Liver (tissue), 9 donors: ENCODE data around the gene OR5A2. TPM values are rescaled to one million over a fixed set of nuclear protein-coding genes. Genes with fewer than 3 reads are reported as not detected.
"Not testable (repeated sequence)": the region's sequence is repeated elsewhere in the genome, so short reads cannot be mapped to it uniquely, and the experiment has no call there.

ENCODE experiments used
- DNase-seq: peaks from one replicate; pipeline ENCODE4 v3.0.0-alpha.2; 2017; ENCODE audit warnings: low spot score
- H3K27ac ChIP-seq, 2 donors: one replicate each; pipeline ENCODE4 v1.7.0; 2013; ENCODE audit warnings: inconsistent platforms in 2 of 2, low read length in 2 of 2, control low read depth in 1 of 2, low read depth in 1 of 2, mild to moderate bottlenecking in 1 of 2
- H3K27me3 ChIP-seq, 4 donors: one replicate each; pipeline versions ENCODE4 v1.6.1 to v1.7.0; 2013; ENCODE audit warnings: low read length in 3 of 4, inconsistent platforms in 1 of 4, mild to moderate bottlenecking in 1 of 4, moderate library complexity in 1 of 4; ENCODE audit not compliant: control insufficient read depth in 4 of 4, insufficient read depth in 4 of 4
- H3K36me3 ChIP-seq, 4 donors: one replicate each; pipeline versions ENCODE4 v1.6.1 to v1.7.0; 2013; ENCODE audit warnings: low read length in 3 of 4, mild to moderate bottlenecking in 3 of 4, low read depth in 1 of 4, moderate library complexity in 1 of 4; ENCODE audit not compliant: control insufficient read depth in 4 of 4, insufficient read depth in 3 of 4
- H3K4me1 ChIP-seq, 4 donors: one replicate each; pipeline versions ENCODE4 v1.6.1 to v1.7.0; 2013; ENCODE audit warnings: low read length in 3 of 4, mild to moderate bottlenecking in 3 of 4, moderate library complexity in 1 of 4; ENCODE audit not compliant: control insufficient read depth in 4 of 4, insufficient read depth in 4 of 4
- H3K4me3 ChIP-seq, 3 donors: one replicate each; pipeline versions ENCODE4 v1.6.1 to v1.7.0; 2013; ENCODE audit warnings: low read length in 3 of 3, control low read depth in 1 of 3, low read depth in 1 of 3, mild to moderate bottlenecking in 1 of 3
- H3K9ac ChIP-seq, 2 donors: one replicate each; pipeline ENCODE4 v1.7.0; 2013; ENCODE audit warnings: low read length in 2 of 2, mild to moderate bottlenecking in 2 of 2, moderate library complexity in 2 of 2, control low read depth in 1 of 2, low read depth in 1 of 2
- H3K9me3 ChIP-seq, 4 donors: one replicate each; pipeline versions ENCODE4 v1.6.1 to v1.7.0; 2013; ENCODE audit warnings: low read length in 3 of 4; ENCODE audit not compliant: control insufficient read depth in 4 of 4
- ATF3 ChIP-seq: IDR thresholded peaks from 2 replicates; pipeline ENCODE4 v1.6.1; 2016; ENCODE audit warnings: antibody characterized with exemption
- EGR1 ChIP-seq, 2 donors: IDR thresholded peaks; 2 replicates each; pipeline ENCODE4 v1.6.1; 2016 to 2018; ENCODE audit warnings: antibody characterized with exemption in 2 of 2, low read depth in 2 of 2
- FOXA1 ChIP-seq: IDR thresholded peaks from 2 replicates; pipeline ENCODE4 v1.6.1; 2016; ENCODE audit warnings: antibody characterized with exemption
- FOXA2 ChIP-seq: IDR thresholded peaks from 2 replicates; pipeline ENCODE4 v1.6.1; 2016; ENCODE audit warnings: antibody characterized with exemption
- GABPA ChIP-seq, 2 donors: IDR thresholded peaks in 1 of 2; conservative IDR thresholded peaks in 1 of 2; 2 replicates each; pipeline ENCODE4 v1.6.1; 2016; ENCODE audit warnings: antibody characterized with exemption in 2 of 2, mild to moderate bottlenecking in 1 of 2, moderate library complexity in 1 of 2
- HNF4A ChIP-seq, 2 donors: conservative IDR thresholded peaks; 2 replicates each; pipeline ENCODE4 v1.6.1; 2016; ENCODE audit warnings: antibody characterized with exemption in 2 of 2, mild to moderate bottlenecking in 2 of 2
- HNF4G ChIP-seq: IDR thresholded peaks from 2 replicates; pipeline ENCODE4 v1.6.1; 2016; ENCODE audit warnings: antibody characterized with exemption
- NR2F2 ChIP-seq: IDR thresholded peaks from 2 replicates; pipeline ENCODE4 v1.6.1; 2016; ENCODE audit warnings: antibody characterized with exemption
- RAD21 ChIP-seq, 2 donors: IDR thresholded peaks; 2 replicates each; pipeline ENCODE4 v1.6.1; 2016; ENCODE audit warnings: antibody characterized with exemption in 2 of 2, mild to moderate bottlenecking in 2 of 2
- RXRA ChIP-seq, 2 donors: IDR thresholded peaks; 2 replicates each; pipeline ENCODE4 v1.6.1; 2017 to 2018; ENCODE audit warnings: antibody characterized with exemption in 2 of 2, mild to moderate bottlenecking in 1 of 2
- SP1 ChIP-seq: IDR thresholded peaks from 2 replicates; pipeline ENCODE4 v1.6.1; 2018; ENCODE audit warnings: antibody characterized with exemption, mild to moderate bottlenecking
- TAF1 ChIP-seq: conservative IDR thresholded peaks from 2 replicates; pipeline ENCODE4 v1.6.1; 2016; ENCODE audit warnings: antibody characterized with exemption, mild to moderate bottlenecking
- YY1 ChIP-seq: IDR thresholded peaks from 2 replicates; pipeline ENCODE4 v1.6.1; 2016; ENCODE audit warnings: antibody characterized with exemption, mild to moderate bottlenecking
- ZBTB33 ChIP-seq: IDR thresholded peaks from 2 replicates; pipeline ENCODE4 v1.6.1; 2016; ENCODE audit warnings: antibody characterized with exemption
- WGBS: extraction: QIAGEN DNeasy Blood & Tissue Kit; methylation state at CpG from one replicate; pipeline ENCODE4 v1.1.7; 2013; 5-methylcytosine and 5-hydroxymethylcytosine counted together
- polyA plus RNA-seq, 2 donors: library from polyadenylated mRNA; stranded (reverse) in 1 of 2; unstranded in 1 of 2; fragments of 200-250 nt in 1 of 2; fragments of >200 nt in 1 of 2; fragmentation: Nextera tagmentation in 1 of 2; extraction: Ambion mirVana in 1 of 2; gene quantifications; one replicate each; pipeline versions ENCODE4 v1.2.1 to v1.2.3, GENCODE V29; 2013 to 2015
- total RNA-seq, 2 donors: library from RNA; depleted of rRNA; stranded (reverse); fragments of >200 nt; gene quantifications; one replicate each; pipeline ENCODE4 v1.2.3, GENCODE V29; 2014
- TF ChIP-seq, protein P1 (sequence below): fragments of 150-350 bp; IDR thresholded peaks from 2 replicates; pipeline ENCODE4 v1.5.1; 2017; ENCODE audit warnings: improper control_type of control experiment, low read depth, low read length; ENCODE audit not compliant: missing input control
- donor health status: healthy.
- donor health status: healthy.
- donor health status: healthy.
- donor health status: healthy.
- donor health status: healthy.

OR5A2 gene
- total and polyA plus RNA-seq, 4 donors: not detected

- Histone ChIP-seq H3K27ac (no peak overlapping the region), H3K36me3 (no peaks in the 10 kb centered on the region), H3K27me3 (no peaks in the 10 kb centered on the region), H3K4me3 (no peak overlapping the region), H3K4me1 (no peaks in the 10 kb centered on the region), H3K9ac (no peak overlapping the region), H3K9me3 (no peaks in the 10 kb centered on the region)
- no peak for TF ChIP-seq HNF4A (conservative IDR thresholded peaks at IDR 0.05)
- no peak for TF ChIP-seq NR2F2
- TF ChIP-seq, protein P1, sequence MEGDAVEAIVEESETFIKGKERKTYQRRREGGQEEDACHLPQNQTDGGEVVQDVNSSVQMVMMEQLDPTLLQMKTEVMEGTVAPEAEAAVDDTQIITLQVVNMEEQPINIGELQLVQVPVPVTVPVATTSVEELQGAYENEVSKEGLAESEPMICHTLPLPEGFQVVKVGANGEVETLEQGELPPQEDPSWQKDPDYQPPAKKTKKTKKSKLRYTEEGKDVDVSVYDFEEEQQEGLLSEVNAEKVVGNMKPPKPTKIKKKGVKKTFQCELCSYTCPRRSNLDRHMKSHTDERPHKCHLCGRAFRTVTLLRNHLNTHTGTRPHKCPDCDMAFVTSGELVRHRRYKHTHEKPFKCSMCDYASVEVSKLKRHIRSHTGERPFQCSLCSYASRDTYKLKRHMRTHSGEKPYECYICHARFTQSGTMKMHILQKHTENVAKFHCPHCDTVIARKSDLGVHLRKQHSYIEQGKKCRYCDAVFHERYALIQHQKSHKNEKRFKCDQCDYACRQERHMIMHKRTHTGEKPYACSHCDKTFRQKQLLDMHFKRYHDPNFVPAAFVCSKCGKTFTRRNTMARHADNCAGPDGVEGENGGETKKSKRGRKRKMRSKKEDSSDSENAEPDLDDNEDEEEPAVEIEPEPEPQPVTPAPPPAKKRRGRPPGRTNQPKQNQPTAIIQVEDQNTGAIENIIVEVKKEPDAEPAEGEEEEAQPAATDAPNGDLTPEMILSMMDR: no peak
- TF ChIP-seq RAD21 (IDR thresholded peaks at IDR 0.05): no peak
- no peak for TF ChIP-seq EGR1 (IDR thresholded peaks at IDR 0.05; ENCODE audit: low read depth in 2 of 2)
- no peak for TF ChIP-seq YY1
- TF ChIP-seq RXRA (IDR thresholded peaks at IDR 0.05): no peak
- no peak for TF ChIP-seq FOXA1
- no peak for TF ChIP-seq ATF3
- 88% methylated on average over 3 of the region's 3 CpGs for WGBS
- DNase-seq: no peak
Observed at GRCh38 chr11:59459916-59460315, 33.7 kb upstream of the OR5A2 start.

- no peak for TF ChIP-seq HNF4G
- Histone ChIP-seq H3K9me3 (no peaks in the 10 kb centered on the region), H3K27ac (no peak within 1 kb of the TSS), H3K36me3 (no peaks in the 10 kb centered on the region), H3K4me1 (no peaks in the 10 kb centered on the region), H3K9ac (no peak within 1 kb of the TSS), H3K27me3 (peaks cover 0 to 3% (median 0%) of the 10 kb centered on the region in 4 donors), H3K4me3 (no peak within 1 kb of the TSS)
- WGBS: 81% methylated on average over 2 of the region's 2 CpGs
- DNase-seq: no peak
Observed at GRCh38 chr11:59456661-59457060, 30.4 kb upstream of the OR5A2 start, which contains the start of gene OR4D6. OR4D6 (plus strand) TSS chr11:59456961; CDS start chr11:59456961, 0 bp downstream.

DNA sequence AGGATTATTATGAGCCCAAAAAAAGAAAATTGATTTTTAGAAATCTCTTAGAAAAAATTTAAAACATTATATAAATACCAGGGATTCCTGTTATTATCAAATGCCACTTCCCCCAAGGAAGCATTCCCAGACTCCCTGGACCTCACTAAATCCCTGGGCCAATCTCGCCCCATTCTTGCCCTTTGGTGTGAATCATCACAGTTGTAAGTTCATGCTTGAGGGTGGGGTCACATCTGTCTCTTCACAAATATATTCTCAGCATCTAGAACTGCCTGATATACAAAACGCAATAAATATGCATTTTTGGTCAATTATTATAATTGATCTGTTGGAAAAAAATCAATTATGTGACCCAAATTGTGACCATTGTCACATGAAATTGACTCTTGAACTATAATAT lies 22.3 kb upstream of the OR5A2 start:
- H3K27me3 ChIP-seq: peaks cover 0 to 3% (median 0%) of the 10 kb centered on the region in 4 donors
- H3K9ac ChIP-seq: no peak overlapping the region
- H3K4me3 ChIP-seq: no peak overlapping the region
- H3K27ac ChIP-seq: no peak overlapping the region
- no peak for DNase-seq
- H3K4me1 ChIP-seq: no peaks in the 10 kb centered on the region
- 73% methylated on average over 2 of the region's 2 CpGs for WGBS
- TF ChIP-seq RXRA (IDR thresholded peaks at IDR 0.05) (no peak), SP1 (no peak), FOXA2 (no peak), EGR1 (IDR thresholded peaks at IDR 0.05; ENCODE audit: low read depth in 2 of 2) (no peak), TAF1 (no peak), HNF4G (no peak), ZBTB33 (no peak), GABPA (IDR thresholded peaks at IDR 0.05 in 1 of 2, conservative IDR thresholded peaks at IDR 0.05 in 1 of 2) (no peak)
- TF ChIP-seq, protein P1: no peak
- peaks cover 0 to 6% (median 0%) of the 10 kb centered on the region in 4 donors for H3K9me3 ChIP-seq
- H3K36me3 ChIP-seq: no peaks in the 10 kb centered on the region

GRCh38 chr11:59445624-59446023 lies 19.4 kb upstream of the OR5A2 start:
- DNase-seq, H3K4me3 ChIP-seq, H3K27me3 ChIP-seq, H3K27ac ChIP-seq, H3K36me3 ChIP-seq, H3K9ac ChIP-seq, H3K4me1 ChIP-seq, H3K9me3 ChIP-seq: not testable (repeated sequence)
- 91% methylated on average over 1 of the region's 1 CpG for WGBS
